ENCODE data around the gene PCMTD2. TPM values are rescaled to one million over a fixed set of nuclear protein-coding genes. Genes with fewer than 3 reads are reported as not detected.

PCMTD2 gene
- total RNA-seq, 1 donor from 2014 or later, result 94.6 TPM

- H3K27ac Mint-ChIP-seq (ENCODE audit: unreplicated experiment), result no peak overlapping the region
- no peaks in the 10 kb centered on the region for H3K36me3 Mint-ChIP-seq (ENCODE audit: unreplicated experiment)
- H3K27me3 Mint-ChIP-seq (ENCODE audit: unreplicated experiment), result peaks cover 40% of the 10 kb centered on the region
Observed at GRCh38 chr20:64210656-64211369, 44.7 kb upstream of the PCMTD2 start.

GRCh38 chr20:64211874-64212658, 43.5 kb upstream of the PCMTD2 start:
- no peak for DNase-seq (ENCODE audit: extremely low spot score, unreplicated experiment)
- H3K4me3 Mint-ChIP-seq (ENCODE audit: unreplicated experiment), result no peak overlapping the region
- H3K4me1 Mint-ChIP-seq (ENCODE audit: unreplicated experiment), result no peaks in the 10 kb centered on the region
- H3K27ac Mint-ChIP-seq (ENCODE audit: unreplicated experiment), result no peak overlapping the region
- H3K36me3 Mint-ChIP-seq (ENCODE audit: unreplicated experiment), result no peaks in the 10 kb centered on the region
- H3K9me3 Mint-ChIP-seq (ENCODE audit: unreplicated experiment), result no peaks in the 10 kb centered on the region
- H3K27me3 Mint-ChIP-seq (ENCODE audit: unreplicated experiment), result peaks cover 38% of the 10 kb centered on the region
- TF ChIP-seq CTCF (IDR thresholded peaks at IDR 0.05), result no peak

More at GRCh38 chr20:64210656-64211369, 44.7 kb upstream of the PCMTD2 start:
- no peaks in the 10 kb centered on the region for H3K4me1 Mint-ChIP-seq (ENCODE audit: unreplicated experiment)
- no peak overlapping the region for H3K4me3 Mint-ChIP-seq (ENCODE audit: unreplicated experiment)
- no peak for DNase-seq (ENCODE audit: extremely low spot score, unreplicated experiment)
- TF ChIP-seq CTCF (IDR thresholded peaks at IDR 0.05), result no peak
- H3K9me3 Mint-ChIP-seq (ENCODE audit: unreplicated experiment), result no peaks in the 10 kb centered on the region

GRCh38 chr20:64212755-64213154, 42.8 kb upstream of the PCMTD2 start:
- DNase-seq (ENCODE audit: extremely low spot score, unreplicated experiment), result no peak
- H3K4me3 Mint-ChIP-seq (ENCODE audit: unreplicated experiment), result no peak overlapping the region
- no peaks in the 10 kb centered on the region for H3K4me1 Mint-ChIP-seq (ENCODE audit: unreplicated experiment)
- peaks cover 35% of the 10 kb centered on the region for H3K27me3 Mint-ChIP-seq (ENCODE audit: unreplicated experiment)
- no peaks in the 10 kb centered on the region for H3K36me3 Mint-ChIP-seq (ENCODE audit: unreplicated experiment)
- TF ChIP-seq CTCF (IDR thresholded peaks at IDR 0.05), result no peak
- no peaks in the 10 kb centered on the region for H3K9me3 Mint-ChIP-seq (ENCODE audit: unreplicated experiment)
- no peak overlapping the region for H3K27ac Mint-ChIP-seq (ENCODE audit: unreplicated experiment)

GRCh38 chr20:64214113-64214512, 41.4 kb upstream of the PCMTD2 start:
- H3K4me1 Mint-ChIP-seq (ENCODE audit: unreplicated experiment), result no peaks in the 10 kb centered on the region
- H3K27me3 Mint-ChIP-seq (ENCODE audit: unreplicated experiment), result peaks cover 39% of the 10 kb centered on the region
- DNase-seq (ENCODE audit: extremely low spot score, unreplicated experiment), result no peak
- H3K4me3 Mint-ChIP-seq (ENCODE audit: unreplicated experiment), result no peak overlapping the region
- no peaks in the 10 kb centered on the region for H3K9me3 Mint-ChIP-seq (ENCODE audit: unreplicated experiment)
- TF ChIP-seq CTCF (IDR thresholded peaks at IDR 0.05), result no peak
- no peak overlapping the region for H3K27ac Mint-ChIP-seq (ENCODE audit: unreplicated experiment)
- no peaks in the 10 kb centered on the region for H3K36me3 Mint-ChIP-seq (ENCODE audit: unreplicated experiment)

GRCh38 chr20:64214952-64215351, 40.6 kb upstream of the PCMTD2 start:
- no peaks in the 10 kb centered on the region for H3K4me1 Mint-ChIP-seq (ENCODE audit: unreplicated experiment)
- no peaks in the 10 kb centered on the region for H3K9me3 Mint-ChIP-seq (ENCODE audit: unreplicated experiment)
- H3K27me3 Mint-ChIP-seq (ENCODE audit: unreplicated experiment), result peaks cover 38% of the 10 kb centered on the region
- no peak for TF ChIP-seq CTCF (IDR thresholded peaks at IDR 0.05)
- H3K27ac Mint-ChIP-seq (ENCODE audit: unreplicated experiment), result no peak overlapping the region
- no peak for DNase-seq (ENCODE audit: extremely low spot score, unreplicated experiment)
- no peaks in the 10 kb centered on the region for H3K36me3 Mint-ChIP-seq (ENCODE audit: unreplicated experiment)
- no peak overlapping the region for H3K4me3 Mint-ChIP-seq (ENCODE audit: unreplicated experiment)

Measured in osteocyte (in vitro differentiated cells).